Fibroblast of peridontal ligament (primary cell): ENCODE measurements around the gene PFKL.
"Not testable (repeated sequence)": the region's sequence is repeated elsewhere in the genome, so short reads cannot be mapped to it uniquely, and the experiment has no call there.

Experiments used
- DNase-seq: peaks from one replicate; pipeline ENCODE4 v3.0.0-alpha.2; 2010; ENCODE audit errors: extremely low read depth

The PFKL gene

DNA sequence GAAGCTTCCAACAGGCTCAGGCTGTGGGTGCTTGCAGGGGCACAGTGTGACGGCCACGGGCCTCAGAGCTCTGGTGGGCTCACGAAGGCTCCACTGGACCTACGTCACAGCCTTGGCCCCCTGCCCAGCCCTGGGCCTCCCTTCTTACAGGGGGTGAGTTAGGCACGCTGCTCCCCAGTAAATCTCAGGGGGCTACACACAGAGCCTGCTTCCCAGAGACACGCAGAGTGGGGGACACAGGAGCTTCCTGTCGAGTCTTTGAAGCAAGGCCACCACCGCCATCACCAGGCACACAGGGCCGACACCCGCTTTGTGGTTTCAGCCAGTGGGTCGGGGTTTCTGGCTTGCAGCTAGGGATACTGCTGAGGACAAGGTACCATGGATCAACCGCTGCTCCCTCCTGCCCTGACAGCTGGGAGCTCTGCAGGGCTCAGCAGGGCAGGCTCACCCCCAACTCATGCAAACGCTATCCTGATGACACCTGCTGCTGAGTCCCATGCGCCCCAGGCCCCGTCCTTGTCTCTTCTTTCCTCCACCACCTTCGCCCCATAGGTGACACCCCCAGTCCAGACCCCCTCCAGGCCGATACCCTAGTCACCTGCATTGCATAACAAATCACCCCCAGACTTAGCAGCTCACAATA is 44.8 kb downstream of the PFKL start:
- no peak for DNase-seq

DNA sequence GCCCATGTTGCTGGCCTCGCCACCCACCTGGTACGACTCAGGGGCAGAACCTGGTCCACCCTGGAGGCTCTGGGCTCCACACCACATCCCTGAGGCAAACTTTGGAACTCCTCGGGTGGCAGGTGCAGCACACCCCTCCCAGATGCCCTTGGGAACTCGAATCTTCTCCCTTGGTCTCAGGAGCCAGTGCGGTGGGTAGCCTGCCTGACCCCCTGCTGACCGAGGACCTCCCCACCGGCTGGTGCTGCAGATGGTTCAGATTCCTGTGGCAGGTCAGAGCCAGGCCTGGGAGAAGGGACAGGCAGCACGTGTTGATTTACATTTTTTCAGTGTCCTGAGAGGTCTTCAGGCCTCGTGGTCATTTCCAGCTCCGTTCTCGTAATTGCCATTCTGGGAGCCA is 45.6 kb downstream of the PFKL start:
- DNase-seq = no peak

DNA sequence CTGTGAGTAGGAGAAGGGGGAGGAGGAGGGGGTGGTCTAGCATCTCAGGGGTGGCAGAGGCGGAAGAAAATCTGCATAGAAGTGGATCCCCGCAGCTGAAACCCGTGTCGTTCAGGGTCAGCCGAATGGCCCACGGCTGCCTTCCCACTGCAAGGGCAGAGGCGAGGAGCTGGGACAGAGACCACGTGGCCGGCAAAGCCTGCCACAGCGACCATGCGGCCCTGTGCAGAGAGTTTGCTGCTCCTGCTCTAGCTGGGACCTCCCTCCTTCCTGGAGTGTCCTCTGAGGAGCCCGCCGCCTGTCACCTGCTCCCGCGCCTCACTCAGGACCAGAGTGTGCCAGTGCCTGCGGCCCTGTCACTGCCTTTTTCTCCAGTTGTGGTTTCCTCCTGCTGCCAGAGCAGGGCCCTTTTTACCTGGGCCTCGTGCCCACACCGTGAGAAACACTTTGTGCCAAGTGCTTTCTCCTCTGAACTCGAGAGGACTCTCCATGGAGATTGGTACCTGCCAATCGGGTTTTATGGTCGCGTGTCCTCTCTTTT is 48.1 kb downstream of the PFKL start:
- DNase-seq = no peak

DNA sequence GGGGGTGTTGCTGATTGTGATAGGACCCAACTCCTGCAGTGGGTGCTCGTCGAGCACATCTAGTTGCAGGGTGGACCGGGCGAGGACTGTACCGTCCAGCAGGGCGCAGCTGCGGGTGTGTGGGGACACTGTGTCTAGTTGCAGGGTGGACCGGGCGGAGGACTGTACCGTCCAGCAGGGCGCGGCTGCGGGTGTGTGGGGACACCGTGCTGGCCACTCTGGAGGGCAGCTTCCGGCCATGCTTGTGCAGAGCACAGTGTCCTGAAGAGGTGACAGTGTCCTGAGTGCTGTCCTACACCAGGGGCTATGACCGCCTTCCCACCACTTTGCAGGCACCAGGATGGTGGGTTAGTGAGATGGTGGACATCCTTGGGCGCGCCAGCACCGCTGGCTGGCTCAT is 49.0 kb downstream of the PFKL start:
- DNase-seq = no peak

DNA sequence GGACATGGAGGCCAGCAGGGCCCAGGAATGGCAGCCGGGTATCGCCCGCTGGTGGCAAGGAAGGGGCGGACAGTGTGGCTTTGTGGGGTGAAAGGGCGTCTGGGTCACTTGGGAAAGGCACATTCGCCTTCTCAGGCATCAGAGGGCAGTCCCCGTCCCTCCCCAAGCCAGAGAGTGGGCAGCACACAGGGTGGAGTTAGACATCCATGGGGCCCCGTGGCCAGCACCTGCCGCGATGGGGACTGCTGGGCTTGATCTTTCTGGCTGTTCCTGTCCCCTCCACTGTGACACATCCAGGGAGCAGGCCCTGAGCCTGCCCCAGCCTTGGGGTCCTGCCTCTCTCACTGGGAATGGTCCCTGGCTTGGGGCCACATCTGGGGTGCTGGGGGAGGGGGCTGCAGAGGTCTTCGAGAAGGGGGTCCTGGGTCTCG is 49.6 kb downstream of the PFKL start:
- no peak for DNase-seq

DNA sequence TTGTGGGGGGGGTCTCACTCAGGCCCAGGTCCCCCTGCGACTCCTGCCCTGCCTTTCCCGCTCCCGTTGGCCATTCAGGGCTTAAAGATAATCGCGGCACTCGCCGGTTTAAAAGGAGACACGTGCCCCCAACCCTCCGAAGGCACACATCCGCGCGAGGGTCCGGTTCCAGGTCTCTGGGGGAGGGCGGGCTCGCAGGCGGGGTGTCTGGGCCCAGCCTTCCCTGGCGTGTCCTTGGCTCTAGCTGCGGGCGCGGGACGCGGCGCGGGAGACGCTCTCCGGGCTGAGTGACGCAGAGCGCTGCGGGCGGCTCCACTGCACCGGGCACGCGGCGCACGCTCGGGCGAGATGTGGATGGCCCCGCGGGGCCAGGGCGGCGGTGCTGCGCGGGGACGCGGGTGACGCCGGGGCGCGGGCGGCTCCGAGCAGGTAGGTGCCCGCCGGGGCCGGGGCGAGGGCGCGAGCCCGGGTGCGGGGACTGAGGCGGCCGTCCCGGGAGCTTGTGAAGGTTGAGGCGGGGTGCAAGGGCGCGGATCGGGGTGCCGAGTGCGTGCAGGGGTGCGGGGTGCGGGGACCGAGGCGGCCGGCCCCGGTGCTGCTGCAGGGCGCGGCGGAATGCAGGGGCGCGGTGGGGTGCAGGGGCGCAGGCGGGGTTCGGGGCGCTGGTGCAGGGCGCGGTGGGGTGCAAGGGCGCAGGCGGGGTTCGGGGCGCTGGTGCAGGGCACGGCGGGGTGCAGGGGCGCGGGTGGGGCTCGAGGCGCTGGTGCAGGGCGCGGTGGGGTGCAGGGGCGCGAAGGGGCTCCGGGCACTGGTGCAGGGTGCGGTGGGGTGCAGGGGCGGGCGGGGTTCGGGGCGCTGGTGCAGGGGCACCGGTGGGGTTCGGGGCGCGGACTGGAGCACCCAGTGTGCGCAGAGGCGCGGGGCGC is 50.3 kb downstream of the PFKL start:
- DNase-seq = no peak

DNA sequence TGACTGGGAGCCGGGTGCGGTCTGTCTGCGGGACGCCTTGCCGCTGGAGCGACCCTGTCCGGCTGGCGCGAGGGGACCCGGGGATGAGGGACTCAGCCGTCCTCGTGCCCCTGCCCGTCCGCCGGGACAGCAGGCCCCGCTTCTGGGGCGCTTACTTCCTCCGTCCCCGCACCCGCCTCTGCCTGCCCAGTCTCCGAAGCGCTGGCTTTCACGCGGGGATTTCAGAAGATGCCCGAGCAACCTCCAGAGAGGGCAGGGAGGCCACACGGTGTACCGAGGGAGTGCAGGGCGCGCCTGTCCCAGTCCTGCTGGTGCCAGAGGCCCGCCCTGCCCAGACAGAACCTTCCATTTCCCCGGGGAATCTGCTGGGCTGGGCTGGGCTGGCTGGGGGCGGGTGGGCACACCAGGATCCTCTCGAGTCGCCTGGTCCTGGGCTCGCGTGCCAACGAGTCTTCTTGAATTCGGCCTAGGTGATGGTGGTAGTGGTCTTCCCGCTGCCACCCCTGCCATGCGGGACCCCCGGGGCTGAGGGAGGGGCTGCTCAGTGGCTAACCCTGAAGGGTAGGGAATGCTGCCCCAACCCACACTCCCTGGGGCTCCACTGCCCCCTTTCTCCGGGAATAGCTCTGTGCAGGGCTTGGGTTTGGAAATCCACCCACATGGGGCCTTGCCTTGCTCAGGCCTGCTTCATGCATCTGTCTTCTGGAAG is 51.1 kb downstream of the PFKL start:
- DNase-seq = no peak

DNA sequence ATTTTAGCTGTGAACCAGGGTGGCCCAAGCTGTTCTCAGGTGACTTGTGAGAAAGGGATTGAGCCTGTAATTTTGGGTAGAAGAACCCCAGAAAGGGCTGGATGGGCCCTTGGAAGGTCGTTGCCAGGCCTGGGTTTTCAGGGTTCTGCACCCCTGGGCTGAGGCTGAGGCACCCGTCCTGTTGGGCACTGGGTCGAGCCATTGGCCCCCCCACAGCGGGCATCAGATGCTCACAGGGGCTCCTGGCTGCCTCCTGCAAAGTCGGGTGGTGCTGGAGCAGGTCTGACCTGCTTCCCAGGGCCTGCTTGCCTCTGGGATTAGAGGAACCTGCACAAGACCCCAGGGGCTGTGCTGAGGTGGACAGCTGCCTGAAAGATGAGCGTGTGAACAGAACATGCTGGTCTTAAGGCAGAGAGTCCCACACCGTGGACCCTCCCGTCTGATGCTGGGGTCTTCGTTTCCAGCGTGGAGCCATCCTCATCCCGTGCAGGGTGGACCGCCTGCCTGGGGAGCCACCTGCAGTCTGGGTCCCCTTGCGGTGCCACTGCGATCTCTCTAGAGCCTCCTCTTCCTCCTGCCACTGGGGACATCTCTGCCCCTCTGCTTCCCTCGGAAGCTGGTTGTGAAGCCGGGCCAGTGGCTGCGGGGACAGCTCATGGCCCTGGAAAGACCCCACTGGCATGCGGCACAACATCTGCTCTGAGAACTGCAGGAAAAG is 51.8 kb downstream of the PFKL start:
- DNase-seq = no peak

DNA sequence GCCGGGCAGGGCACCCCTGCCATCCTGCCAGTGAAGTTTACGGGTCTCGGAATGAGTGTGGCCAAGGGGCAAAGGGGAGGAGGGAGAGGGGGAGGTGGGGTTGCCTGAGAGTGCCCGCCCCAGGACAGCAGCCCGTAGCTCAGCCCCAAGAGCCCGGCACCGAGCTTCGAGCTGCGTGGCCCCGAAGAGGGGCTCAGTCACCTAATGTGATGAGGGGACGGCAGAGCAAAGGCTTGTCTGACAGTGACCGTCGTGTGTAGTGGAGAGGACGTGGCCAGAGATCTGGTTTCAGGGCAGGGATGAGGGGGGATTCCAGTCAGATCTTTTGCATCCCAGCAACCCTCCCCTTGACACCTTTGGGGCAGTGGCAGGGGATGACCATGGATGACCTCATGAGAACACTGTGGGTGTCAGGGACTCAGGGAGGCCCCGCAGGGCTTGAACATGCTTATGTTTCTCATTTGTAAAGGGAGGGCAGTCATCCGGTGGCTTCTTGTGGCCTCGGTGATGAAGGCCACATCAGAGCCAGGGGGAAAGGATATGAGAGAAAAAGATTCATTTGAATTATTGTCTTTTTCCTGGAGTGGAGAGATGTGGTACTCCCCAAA is 52.5 kb downstream of the PFKL start:
- DNase-seq = no peak

DNA sequence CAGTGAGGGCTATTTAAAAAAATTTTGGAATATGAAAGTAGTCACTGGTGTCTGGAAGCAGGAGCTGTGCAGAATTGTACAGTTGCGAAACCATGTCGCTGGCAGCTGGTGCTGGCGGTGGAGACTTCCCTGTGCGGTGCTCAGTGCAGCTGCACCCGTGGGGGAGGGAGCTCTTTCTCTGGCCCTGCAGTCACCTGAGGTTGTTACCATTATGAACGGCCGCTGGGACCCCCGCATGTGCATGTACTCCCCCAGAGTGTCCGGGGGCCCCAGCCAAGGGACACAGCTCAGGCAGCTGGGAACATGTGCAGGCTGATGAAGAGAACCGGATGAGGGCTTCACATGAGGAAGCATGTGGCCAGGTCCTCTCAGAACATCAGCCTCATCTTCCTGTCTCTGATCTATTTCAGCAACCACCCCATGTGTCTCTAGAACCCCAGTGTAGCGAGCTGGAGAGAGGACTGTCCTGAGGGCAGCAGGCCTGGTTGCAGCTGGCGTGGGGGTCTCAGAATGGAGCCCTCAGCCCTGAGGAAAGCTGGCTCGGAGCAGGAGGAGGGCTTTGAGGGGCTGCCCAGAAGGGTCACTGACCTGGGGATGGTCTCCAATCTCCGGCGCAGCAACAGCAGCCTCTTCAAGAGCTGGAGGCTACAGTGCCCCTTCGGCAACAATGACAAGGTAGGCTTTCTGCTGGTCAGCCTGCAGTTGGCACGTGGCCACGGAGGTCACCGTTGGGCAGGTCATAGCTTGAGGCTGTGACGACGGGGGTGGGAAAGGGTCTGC is 53.5 kb downstream of the PFKL start, which contains the start of gene TRPM2:
TSS of gene TRPM2 (plus strand) at position 431 of the 780 bp plus-strand sequence. CDS start at position 511, 80 bp downstream.
- DNase-seq = no peak

DNA sequence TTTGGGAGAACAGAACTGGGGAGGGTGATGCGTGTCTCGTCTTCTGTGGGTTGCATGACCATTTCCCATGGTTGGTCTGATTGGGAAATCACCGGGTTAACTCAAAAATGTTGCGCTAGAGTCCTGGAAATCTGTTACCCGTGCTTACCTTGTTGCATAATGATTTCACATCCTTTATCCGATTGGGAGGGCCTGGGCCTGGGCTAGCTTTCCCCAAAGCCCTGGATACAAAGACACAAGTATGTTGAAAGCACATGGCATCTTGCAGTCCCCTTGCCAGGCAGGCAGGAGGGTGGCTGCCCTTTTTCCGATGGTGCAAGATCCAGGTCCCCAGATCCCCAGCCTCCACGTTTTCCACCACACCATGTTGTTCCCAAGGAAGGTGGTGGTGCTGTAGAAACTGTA is 54.1 kb downstream of the PFKL start:
- DNase-seq = no peak

DNA sequence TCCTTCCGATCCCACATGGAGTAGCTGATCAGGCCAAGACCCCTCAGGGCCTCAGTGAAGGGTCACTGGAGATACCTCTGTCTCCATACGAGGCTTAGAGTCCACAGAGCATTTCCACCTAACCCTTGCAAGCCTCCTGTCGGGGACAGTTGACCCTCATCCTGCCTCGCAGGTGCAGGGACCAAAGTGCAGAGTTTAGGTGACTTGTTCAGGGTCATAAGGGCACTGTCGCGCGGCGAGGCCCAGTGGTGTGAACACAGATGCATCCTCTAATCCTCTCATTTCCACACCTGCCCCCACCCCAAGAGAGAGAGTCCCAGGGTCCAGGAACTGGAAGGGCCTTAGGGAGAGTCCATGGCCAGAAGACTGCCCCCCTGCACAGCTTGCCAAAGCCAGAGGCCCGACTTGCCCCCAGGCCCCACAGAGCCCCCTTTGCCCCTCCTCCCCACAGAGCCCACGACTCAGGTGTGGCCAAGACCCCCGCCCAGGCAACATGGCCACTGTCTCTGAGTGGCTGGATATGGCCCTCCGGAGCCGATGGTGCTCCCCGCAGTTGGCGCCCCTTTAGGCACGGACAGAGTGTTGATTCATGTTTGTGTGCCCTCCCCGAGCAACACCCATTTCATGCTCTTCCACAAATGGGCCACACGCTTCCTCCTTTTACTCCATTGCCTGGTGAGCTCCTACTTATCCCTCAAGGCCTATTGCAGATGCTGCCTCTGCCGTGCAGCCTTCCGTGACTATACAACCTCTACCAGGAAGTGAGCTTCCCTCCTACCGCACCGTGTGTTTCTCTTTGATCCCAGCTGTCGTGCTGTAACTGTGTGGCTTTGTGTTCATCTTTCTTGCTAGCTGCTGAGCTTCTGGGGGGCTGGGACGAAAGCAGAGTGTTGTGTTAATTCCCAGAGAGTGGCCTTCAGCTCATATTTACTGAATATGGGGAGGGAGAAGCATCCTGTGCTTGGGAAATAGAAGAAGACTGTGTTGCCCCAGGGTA is 55.2 kb downstream of the PFKL start:
- DNase-seq = no peak

DNA sequence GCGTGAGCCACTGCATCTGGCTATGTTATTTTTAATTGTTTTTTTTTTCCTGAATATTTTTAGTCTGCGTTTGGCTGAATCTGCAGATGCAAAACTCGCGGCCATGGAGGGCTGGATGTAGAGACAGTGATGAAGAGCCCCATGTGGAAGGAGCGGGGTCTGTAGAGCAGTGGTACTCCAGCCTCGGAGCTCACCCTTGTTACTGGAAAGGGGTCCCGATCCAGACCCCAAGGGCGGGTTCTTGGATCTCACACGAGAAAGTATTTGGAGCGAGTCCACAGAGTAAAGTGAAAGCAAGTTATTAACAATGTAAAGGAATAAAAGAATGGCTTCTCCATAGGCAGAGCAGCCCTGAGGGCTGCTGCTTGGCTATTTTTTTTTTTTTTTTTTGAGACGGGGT is 56.3 kb downstream of the PFKL start:
- DNase-seq = no peak

DNA sequence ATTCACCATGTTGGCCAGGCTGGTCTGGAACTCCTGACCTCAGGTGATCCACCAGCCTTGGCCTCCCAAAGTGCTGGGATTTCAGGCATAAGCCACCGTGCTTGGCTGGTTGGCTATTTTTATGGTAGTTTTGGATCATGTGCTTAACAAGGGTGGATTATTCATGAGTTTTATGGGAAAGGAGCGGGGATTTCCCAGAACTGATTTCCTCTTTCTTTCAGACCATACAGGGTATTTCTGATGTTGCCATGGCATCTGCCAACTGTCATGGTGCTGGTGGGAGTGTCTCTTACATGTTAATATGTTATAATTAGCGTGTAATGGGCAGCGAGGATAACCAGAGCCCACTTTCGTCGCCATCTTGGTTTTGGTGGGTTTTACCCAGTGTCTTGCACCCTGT is 56.8 kb downstream of the PFKL start:
- no peak for DNase-seq

DNA sequence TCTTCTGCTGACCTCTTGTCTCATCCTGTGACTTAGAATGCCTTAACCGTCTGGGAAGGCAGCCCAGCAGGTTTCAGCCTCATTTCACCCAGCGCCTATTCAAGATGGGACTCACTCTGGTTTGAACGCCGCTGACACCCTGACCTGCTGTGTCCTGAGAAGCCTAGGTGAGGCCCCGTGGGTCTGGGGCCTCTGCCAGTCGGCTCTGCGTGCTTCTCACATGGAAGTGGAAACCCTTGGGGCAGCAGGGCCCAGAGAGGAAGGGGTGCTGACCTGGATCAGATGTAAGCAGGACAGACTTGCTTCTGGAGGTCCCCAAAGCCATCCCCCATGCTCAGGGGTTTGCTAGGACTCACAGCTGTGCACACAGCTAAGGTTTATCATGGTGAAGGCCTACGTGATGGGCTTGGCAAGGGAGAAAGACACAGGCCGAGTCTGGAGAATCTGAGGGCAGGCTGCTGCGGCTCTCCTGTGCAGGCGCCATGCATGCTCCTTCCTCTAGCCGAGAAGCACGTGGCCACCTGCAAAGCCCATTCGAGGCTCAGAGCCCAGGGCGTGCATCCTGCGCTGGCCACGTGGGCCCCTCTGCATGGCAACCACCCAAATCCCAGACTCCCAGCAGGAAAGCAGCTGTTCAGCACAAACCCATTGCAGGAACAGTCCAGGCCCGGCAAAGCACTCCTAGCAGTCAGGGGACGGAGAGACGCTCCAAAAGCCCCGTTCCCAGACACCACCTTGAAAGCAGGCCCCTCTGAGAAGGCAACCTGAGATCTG is 57.4 kb downstream of the PFKL start:
- DNase-seq = no peak

DNA sequence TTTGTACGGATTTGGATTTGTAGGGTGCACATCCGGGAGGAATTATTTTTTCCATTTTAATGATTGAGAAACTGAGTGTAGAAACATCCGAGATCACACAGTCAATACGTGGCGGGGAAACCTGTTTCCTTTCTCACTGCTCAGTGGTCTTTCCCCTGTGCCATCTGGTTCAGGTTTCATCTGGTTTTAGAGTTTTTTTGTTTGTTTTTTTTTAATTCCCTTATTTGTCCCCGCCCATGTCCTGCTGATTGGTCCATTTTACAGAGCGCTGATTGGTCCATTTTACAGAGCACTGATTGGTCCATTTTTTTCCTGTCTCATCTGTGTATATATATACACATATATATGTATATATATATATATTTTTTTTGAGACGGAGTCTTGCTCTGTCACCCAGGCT is 59.5 kb downstream of the PFKL start:
- no peak for DNase-seq

DNA sequence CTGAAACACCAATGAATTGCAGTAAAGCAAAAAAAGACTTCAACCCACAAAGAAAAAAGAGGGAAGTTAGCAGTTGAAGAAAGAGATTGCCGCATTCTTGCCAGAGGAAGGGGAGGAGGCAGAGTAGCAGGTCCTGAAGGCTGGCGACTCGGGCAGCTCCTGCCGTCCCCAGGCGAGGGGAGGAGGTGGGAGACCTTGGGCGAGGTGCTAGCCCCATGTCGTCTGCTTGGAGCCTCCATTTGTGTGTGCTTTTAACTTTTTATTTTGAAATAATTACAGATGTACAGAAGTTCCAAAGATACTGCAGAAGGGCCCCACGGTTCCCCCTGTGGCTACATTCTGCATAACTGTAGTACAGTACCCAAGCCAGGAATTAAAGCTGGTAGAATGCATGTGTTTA is 60.3 kb downstream of the PFKL start:
- DNase-seq = no peak

DNA sequence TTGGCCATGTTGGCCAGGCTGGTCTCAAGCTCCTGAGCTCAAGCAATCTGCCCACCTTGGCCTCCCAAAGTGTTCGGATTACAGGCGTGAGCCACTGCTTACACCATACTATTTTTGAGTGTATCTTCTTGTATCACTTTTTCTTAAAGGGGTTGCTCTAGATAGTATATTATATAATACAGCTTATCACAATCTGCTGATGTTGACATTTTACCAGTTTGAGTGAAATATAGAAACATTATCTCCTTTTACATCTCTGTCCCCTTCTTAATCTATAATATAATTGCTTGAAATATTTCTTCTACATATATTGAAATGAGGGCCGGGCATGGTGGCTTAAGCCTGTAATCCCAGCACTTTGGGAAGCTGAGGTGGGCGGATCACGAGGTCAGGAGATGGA is 62.0 kb downstream of the PFKL start:
- DNase-seq = not testable (repeated sequence)
